K562 (cell line): ENCODE measurements around the gene ATP6V0D1. TPM values are rescaled to one million over a fixed set of nuclear protein-coding genes. Genes with fewer than 3 reads are reported as not detected.

ENCODE experiments used
- BDP1 ChIP-seq: IDR thresholded peaks from 3 replicates; pipeline ENCODE4 v1.6.1; 2011; ENCODE audit not compliant: insufficient read length, insufficient read depth
- FOXM1 ChIP-seq, 2 experiments: fragments of 450-650 bp in 1 of 2; sonication (generic) in 1 of 2; formaldehyde crosslinking in 1 of 2; IDR thresholded peaks; 2 replicates each; pipeline versions ENCODE4 v1.6.1 to v1.9.0; 2017 to 2022; ENCODE audit warnings: low read depth in 2 of 2, mild to moderate bottlenecking in 2 of 2, missing genetic modification reagents in 1 of 2, moderate library complexity in 1 of 2
- JUNB ChIP-seq: fragments of 450-650 bp; formaldehyde crosslinking; conservative IDR thresholded peaks from 2 replicates; pipeline ENCODE4 v1.4.0; 2020; ENCODE audit warnings: mild to moderate bottlenecking
- MTA1 ChIP-seq: fragments of 450-650 bp; IDR thresholded peaks from 2 replicates; pipeline ENCODE4 v1.6.1; 2017; ENCODE audit warnings: borderline replicate concordance
- PML ChIP-seq: IDR thresholded peaks from 2 replicates; pipeline ENCODE4 v1.6.1; 2012; ENCODE audit warnings: low read length, inconsistent platforms
- RB1 ChIP-seq: fragments of 450-650 bp; IDR thresholded peaks from 2 replicates; pipeline ENCODE4 v1.6.1; 2017; ENCODE audit warnings: low read depth, mild to moderate bottlenecking
- RBM15 ChIP-seq: fragments of 200-400 bp; formaldehyde crosslinking; IDR thresholded peaks from 2 replicates; pipeline ENCODE4 v1.6.1; 2018; ENCODE audit warnings: mild to moderate bottlenecking, low read length, moderate library complexity; ENCODE audit not compliant: insufficient read depth
- RCOR1 ChIP-seq, 2 experiments: IDR thresholded peaks; 2 replicates each; pipeline ENCODE4 v1.6.1; 2012; ENCODE audit warnings: low read depth in 2 of 2, low read length in 2 of 2, borderline replicate concordance in 1 of 2, improper control_type of control experiment in 1 of 2
- TGIF2 ChIP-seq: sonication (generic); formaldehyde crosslinking; IDR thresholded peaks from 2 replicates; pipeline ENCODE4 v1.8.1; 2022; ENCODE audit warnings: mild to moderate bottlenecking, missing genetic modification reagents, moderate library complexity
- ZFP1 ChIP-seq: fragments of 450-650 bp; formaldehyde crosslinking; IDR thresholded peaks from 2 replicates; pipeline ENCODE4 v1.4.0; 2020; ENCODE audit warnings: mild to moderate bottlenecking, mixed read lengths
- ZNF140 ChIP-seq: fragments of 250-450 bp; sonication (Bioruptor Pico); IDR thresholded peaks from 2 replicates; pipeline ENCODE4 v1.8.0; 2021; ENCODE audit warnings: moderate library complexity, mild to moderate bottlenecking, inconsistent platforms
- ZNF316 ChIP-seq: fragments of 450-650 bp; IDR thresholded peaks from 2 replicates; pipeline ENCODE4 v1.6.1; 2016
- ZNF766 ChIP-seq: fragments of 200-800 bp; sonication (Bioruptor generic); conservative IDR thresholded peaks from 2 replicates; pipeline ENCODE4 v1.6.1; 2016; ENCODE audit warnings: missing genetic modification characterization, missing compliant biosample characterization
- polyA plus RNA-seq, 8 experiments: library from polyadenylated mRNA; depleted of rRNA in 4 of 8; stranded (reverse) in 5 of 8; unstranded in 3 of 8; fragments of >200 nt; fragmentation: Nextera tagmentation in 2 of 8; fragmentation: Illumina TruSeq in 1 of 8; extraction: Ambion mirVana in 2 of 8; extraction: Trizol in 1 of 8; gene quantifications; 2 replicates each; pipeline versions ENCODE4 v1.2.1 to v1.2.3, GENCODE V29; 2011 to 2014; ENCODE audit warnings: inconsistent platforms in 1 of 8, missing spikeins in 1 of 8
- total RNA-seq, 7 experiments: library from RNA; depleted of rRNA in 6 of 7; stranded (reverse); fragments of >200 nt in 6 of 7; fragmentation: Illumina TruSeq in 2 of 7; extraction: Trizol in 2 of 7; gene quantifications; 2 replicates each; pipeline versions ENCODE4 v1.2.1 to v1.2.3, GENCODE V29; 2011 to 2021; ENCODE audit warnings: low replicate concordance in 1 of 7
- TF ChIP-seq, protein P1 (sequence below), 2 experiments: fragments of 450-650 bp in 1 of 2; sonication (generic) in 1 of 2; formaldehyde crosslinking in 1 of 2; IDR thresholded peaks in 1 of 2; conservative IDR thresholded peaks in 1 of 2; 2 replicates each; pipeline versions ENCODE4 v1.6.1 to v1.8.1; 2016 to 2023; ENCODE audit warnings: mild to moderate bottlenecking in 2 of 2, moderate library complexity in 2 of 2, inconsistent platforms in 1 of 2, missing genetic modification reagents in 1 of 2
- TF ChIP-seq, protein P2 (sequence below): IDR thresholded peaks from 3 replicates; pipeline ENCODE4 v1.6.1; 2011; ENCODE audit warnings: borderline replicate concordance, mild to moderate bottlenecking, moderate library complexity; ENCODE audit not compliant: insufficient read length; ENCODE audit errors: extremely low read depth
- TF ChIP-seq, protein P3 (sequence below): sonication (generic); formaldehyde crosslinking; IDR thresholded peaks from 2 replicates; pipeline ENCODE4 v1.8.0; 2022; ENCODE audit warnings: mild to moderate bottlenecking, low read depth, missing genetic modification reagents
- TF ChIP-seq, protein P4 (sequence below): fragments of 450-650 bp; conservative IDR thresholded peaks from 2 replicates; pipeline ENCODE4 v1.6.1; 2016; ENCODE audit warnings: missing genetic modification characterization, low read depth, mild to moderate bottlenecking, missing compliant biosample characterization, moderate library complexity
- TF ChIP-seq, protein P5 (sequence below): sonication (generic); formaldehyde crosslinking; IDR thresholded peaks from 2 replicates; pipeline ENCODE4 v1.8.0; 2023; ENCODE audit warnings: mild to moderate bottlenecking, missing genetic modification reagents

The ATP6V0D1 gene
- total and polyA plus RNA-seq, 9 of the 15 experiments (the other 6 are each of a cell fraction or from before 2014, with no cell fraction given) = 23.2 to 69.7 (median 45.6) TPM

DNA sequence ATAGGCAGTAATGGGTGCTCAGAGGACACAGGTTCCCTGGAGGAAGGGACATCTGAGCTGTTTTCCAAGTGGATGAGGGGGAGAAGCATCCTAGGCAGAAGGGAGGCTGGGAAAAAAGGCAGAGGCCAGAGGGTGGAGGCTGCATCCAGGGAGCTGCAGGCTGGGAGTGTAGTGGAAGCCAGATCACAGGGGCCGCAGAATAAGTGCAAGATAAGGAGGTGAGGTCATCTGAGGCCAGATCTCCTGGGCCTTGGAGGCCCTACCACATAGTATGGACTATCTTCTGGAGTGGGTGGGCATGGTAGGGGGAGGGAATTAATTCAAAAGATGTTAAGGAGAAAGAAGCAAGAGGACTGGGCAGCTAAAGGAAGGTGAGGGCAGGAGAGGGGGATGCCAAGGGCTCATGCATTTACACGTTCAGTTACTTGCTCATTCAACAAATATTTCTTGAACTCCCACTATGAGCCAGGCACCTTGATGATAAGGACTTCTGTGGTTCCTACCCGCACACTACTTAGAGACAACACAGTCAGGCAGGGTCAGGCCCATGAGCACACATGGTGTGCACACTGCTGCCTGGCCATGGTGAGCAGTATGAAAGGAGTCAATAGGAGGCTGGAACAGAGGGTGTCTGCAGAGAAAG lies 45.3 kb upstream of the ATP6V0D1 start (continued):
- TF ChIP-seq, protein P1, sequence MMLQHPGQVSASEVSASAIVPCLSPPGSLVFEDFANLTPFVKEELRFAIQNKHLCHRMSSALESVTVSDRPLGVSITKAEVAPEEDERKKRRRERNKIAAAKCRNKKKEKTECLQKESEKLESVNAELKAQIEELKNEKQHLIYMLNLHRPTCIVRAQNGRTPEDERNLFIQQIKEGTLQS (IDR thresholded peaks at IDR 0.05) = peak; percentile 80
- TF ChIP-seq, protein P1 (CRISPR knock-in tag; conservative IDR thresholded peaks at IDR 0.05) = no peak
- TF ChIP-seq PML (no peak), ZNF140 (CRISPR knock-in tag) (no peak), TGIF2 (CRISPR knock-in tag) (no peak), ZNF316 (no peak), RB1 (no peak), FOXM1 (IDR thresholded peaks at IDR 0.05; ENCODE audit: low read depth) (no peak), FOXM1 (CRISPR knock-in tag; IDR thresholded peaks at IDR 0.05; ENCODE audit: low read depth) (no peak), JUNB (CRISPR knock-in tag) (no peak), RCOR1 (IDR thresholded peaks at IDR 0.05; ENCODE audit: borderline replicate concordance in 1 of 2, low read depth in 2 of 2, low read length in 2 of 2) (peak in 1 of 2 experiments; percentile 59; a peak in 1 of 4 replicates), ZNF766 (CRISPR knock-in tag) (peak; percentile 33; the same call in 1 of the 2 replicates), MTA1 (peak; percentile 73; the same call in 1 of the 2 replicates), ZFP1 (CRISPR knock-in tag) (no peak), BDP1 (no peak), RBM15 (no peak)
- TF ChIP-seq, protein P2, sequence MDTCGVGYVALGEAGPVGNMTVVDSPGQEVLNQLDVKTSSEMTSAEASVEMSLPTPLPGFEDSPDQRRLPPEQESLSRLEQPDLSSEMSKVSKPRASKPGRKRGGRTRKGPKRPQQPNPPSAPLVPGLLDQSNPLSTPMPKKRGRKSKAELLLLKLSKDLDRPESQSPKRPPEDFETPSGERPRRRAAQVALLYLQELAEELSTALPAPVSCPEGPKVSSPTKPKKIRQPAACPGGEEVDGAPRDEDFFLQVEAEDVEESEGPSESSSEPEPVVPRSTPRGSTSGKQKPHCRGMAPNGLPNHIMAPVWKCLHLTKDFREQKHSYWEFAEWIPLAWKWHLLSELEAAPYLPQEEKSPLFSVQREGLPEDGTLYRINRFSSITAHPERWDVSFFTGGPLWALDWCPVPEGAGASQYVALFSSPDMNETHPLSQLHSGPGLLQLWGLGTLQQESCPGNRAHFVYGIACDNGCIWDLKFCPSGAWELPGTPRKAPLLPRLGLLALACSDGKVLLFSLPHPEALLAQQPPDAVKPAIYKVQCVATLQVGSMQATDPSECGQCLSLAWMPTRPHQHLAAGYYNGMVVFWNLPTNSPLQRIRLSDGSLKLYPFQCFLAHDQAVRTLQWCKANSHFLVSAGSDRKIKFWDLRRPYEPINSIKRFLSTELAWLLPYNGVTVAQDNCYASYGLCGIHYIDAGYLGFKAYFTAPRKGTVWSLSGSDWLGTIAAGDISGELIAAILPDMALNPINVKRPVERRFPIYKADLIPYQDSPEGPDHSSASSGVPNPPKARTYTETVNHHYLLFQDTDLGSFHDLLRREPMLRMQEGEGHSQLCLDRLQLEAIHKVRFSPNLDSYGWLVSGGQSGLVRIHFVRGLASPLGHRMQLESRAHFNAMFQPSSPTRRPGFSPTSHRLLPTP = no peak
- TF ChIP-seq, protein P3, sequence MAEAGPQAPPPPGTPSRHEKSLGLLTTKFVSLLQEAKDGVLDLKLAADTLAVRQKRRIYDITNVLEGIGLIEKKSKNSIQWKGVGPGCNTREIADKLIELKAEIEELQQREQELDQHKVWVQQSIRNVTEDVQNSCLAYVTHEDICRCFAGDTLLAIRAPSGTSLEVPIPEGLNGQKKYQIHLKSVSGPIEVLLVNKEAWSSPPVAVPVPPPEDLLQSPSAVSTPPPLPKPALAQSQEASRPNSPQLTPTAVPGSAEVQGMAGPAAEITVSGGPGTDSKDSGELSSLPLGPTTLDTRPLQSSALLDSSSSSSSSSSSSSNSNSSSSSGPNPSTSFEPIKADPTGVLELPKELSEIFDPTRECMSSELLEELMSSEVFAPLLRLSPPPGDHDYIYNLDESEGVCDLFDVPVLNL (CRISPR knock-in tag) = no peak
- TF ChIP-seq, protein P4, sequence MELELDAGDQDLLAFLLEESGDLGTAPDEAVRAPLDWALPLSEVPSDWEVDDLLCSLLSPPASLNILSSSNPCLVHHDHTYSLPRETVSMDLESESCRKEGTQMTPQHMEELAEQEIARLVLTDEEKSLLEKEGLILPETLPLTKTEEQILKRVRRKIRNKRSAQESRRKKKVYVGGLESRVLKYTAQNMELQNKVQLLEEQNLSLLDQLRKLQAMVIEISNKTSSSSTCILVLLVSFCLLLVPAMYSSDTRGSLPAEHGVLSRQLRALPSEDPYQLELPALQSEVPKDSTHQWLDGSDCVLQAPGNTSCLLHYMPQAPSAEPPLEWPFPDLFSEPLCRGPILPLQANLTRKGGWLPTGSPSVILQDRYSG (tag) = no peak
- TF ChIP-seq, protein P5, sequence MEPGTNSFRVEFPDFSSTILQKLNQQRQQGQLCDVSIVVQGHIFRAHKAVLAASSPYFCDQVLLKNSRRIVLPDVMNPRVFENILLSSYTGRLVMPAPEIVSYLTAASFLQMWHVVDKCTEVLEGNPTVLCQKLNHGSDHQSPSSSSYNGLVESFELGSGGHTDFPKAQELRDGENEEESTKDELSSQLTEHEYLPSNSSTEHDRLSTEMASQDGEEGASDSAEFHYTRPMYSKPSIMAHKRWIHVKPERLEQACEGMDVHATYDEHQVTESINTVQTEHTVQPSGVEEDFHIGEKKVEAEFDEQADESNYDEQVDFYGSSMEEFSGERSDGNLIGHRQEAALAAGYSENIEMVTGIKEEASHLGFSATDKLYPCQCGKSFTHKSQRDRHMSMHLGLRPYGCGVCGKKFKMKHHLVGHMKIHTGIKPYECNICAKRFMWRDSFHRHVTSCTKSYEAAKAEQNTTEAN (CRISPR knock-in tag) = no peak
